H1 (cell line): Measurements from ENCODE around the gene IL1RAPL1. TPM values are rescaled to one million over a fixed set of nuclear protein-coding genes. Genes with fewer than 3 reads are reported as not detected.

ENCODE experiments used
- CTCF ChIA-PET: fragments of 300-600 bp; sonication (Branson Sonifier 250); formaldehyde crosslinking; loops from one replicate; lab custom pipeline; 2021; ENCODE audit not compliant: partially characterized antibody; lab: Charles Lee
- POLR2A ChIA-PET: fragments of 300-600 bp; sonication (Branson Sonifier 250); formaldehyde crosslinking; loops from one replicate; lab custom pipeline; 2021; ENCODE audit warnings: inconsistent platforms; ENCODE audit not compliant: partially characterized antibody; lab: Charles Lee
- DNase-seq, 2 experiments: peaks; one replicate each; pipeline versions ENCODE4 v3.0.0 to v3.0.0-alpha.2; 2010 to 2022; ENCODE audit warnings: low spot score in 2 of 2, low read depth in 1 of 2, mixed read lengths in 1 of 2
- FAIRE-seq: peaks from 2 replicates; lab custom pipeline; 2011; peaks lifted over from hg19 to GRCh38; lab: Jason Lieb, UNC
- H2AFZ ChIP-seq: 2 replicates; pipeline ENCODE4 v1.8.1; 2012; ENCODE audit warnings: low read length, inconsistent platforms
- H2AK5ac ChIP-seq: 2 replicates; pipeline ENCODE4 v1.6.1; 2013; ENCODE audit warnings: low read depth, low read length
- H2BK120ac ChIP-seq: replicated peaks from 2 replicates; pipeline ENCODE3; 2013; ENCODE audit warnings: low read depth, low read length, inconsistent platforms
- H2BK12ac ChIP-seq: 2 replicates; pipeline ENCODE4 v1.6.1; 2013; ENCODE audit warnings: low read depth, low read length
- H2BK15ac ChIP-seq: 2 replicates; pipeline ENCODE4 v1.6.1; 2013; ENCODE audit warnings: low read length
- H2BK20ac ChIP-seq: 2 replicates; pipeline ENCODE4 v1.6.1; 2013; ENCODE audit warnings: low read length
- H2BK5ac ChIP-seq: 2 replicates; pipeline ENCODE4 v1.6.1; 2013; ENCODE audit warnings: low read depth, low read length
- H3K14ac ChIP-seq: 2 replicates; pipeline ENCODE4 v1.6.1; 2013; ENCODE audit warnings: inconsistent platforms; ENCODE audit not compliant: insufficient read length
- H3K18ac ChIP-seq: 2 replicates; pipeline ENCODE4 v1.6.1; 2013; ENCODE audit warnings: low read length; ENCODE audit errors: extremely low read depth
- H3K23ac ChIP-seq: 2 replicates; pipeline ENCODE4 v1.6.1; 2013; ENCODE audit warnings: inconsistent platforms; ENCODE audit not compliant: insufficient read length
- H3K23me2 ChIP-seq: 2 replicates; pipeline ENCODE4 v1.6.1; 2013; ENCODE audit warnings: low read depth, low read length
- H3K27ac ChIP-seq: 2 replicates; pipeline ENCODE4 v1.6.1; 2011; ENCODE audit warnings: low read depth, low read length, inconsistent platforms
- H3K27me3 ChIP-seq, 4 experiments: replicated peaks in 1 of 4; 1 replicate in 1 of 4; 2 replicates in 3 of 4; pipeline versions ENCODE4 v1.6.1 to v1.8.1; 2011 to 2013; ENCODE audit warnings: low read length in 3 of 4, mild to moderate bottlenecking in 3 of 4, inconsistent platforms in 2 of 4, mixed read lengths in 2 of 4, moderate library complexity in 1 of 4; ENCODE audit not compliant: control insufficient read depth in 3 of 4, insufficient read depth in 3 of 4; ENCODE audit errors: extremely low read depth in 1 of 4
- H3K36me3 ChIP-seq, 4 experiments: 2 replicates each; pipeline versions ENCODE4 v1.6.1 to v1.8.1; 2011 to 2013; ENCODE audit warnings: mild to moderate bottlenecking in 4 of 4, low read length in 3 of 4, moderate library complexity in 2 of 4, control low read depth in 1 of 4, inconsistent platforms in 1 of 4; ENCODE audit not compliant: insufficient read depth in 4 of 4, control insufficient read depth in 2 of 4
- H3K4ac ChIP-seq: replicated peaks from 2 replicates; pipeline ENCODE3; 2013; ENCODE audit warnings: low read length, low read depth, mixed read lengths, inconsistent platforms; ENCODE audit not compliant: insufficient read length
- H3K4me1 ChIP-seq, 4 experiments: replicated peaks in 1 of 4; 1 replicate in 1 of 4; 2 replicates in 3 of 4; pipeline versions ENCODE4 v1.6.1 to v1.8.1; 2011 to 2013; ENCODE audit warnings: low read length in 3 of 4, inconsistent platforms in 2 of 4, mixed read lengths in 1 of 4; ENCODE audit not compliant: insufficient read depth in 4 of 4, control insufficient read depth in 3 of 4
- H3K4me2 ChIP-seq, 2 experiments: 2 replicates each; pipeline versions ENCODE4 v1.6.1 to v1.8.1; 2011 to 2013; ENCODE audit warnings: low read depth in 2 of 2, low read length in 2 of 2, control low read depth in 1 of 2, inconsistent platforms in 1 of 2, mild to moderate bottlenecking in 1 of 2; ENCODE audit not compliant: insufficient read depth in 1 of 2
- H3K4me3 ChIP-seq, 4 experiments: fragments of 200-600, 300-600 bp in 1 of 4; sonication (generic), shearing (Covaris generic), sonication (Bioruptor Twin) in 1 of 4; 2 replicates each; pipeline versions ENCODE4 v1.5.1 to v1.8.1; 2011 to 2016; ENCODE audit warnings: low read length in 4 of 4, low read depth in 3 of 4, control low read depth in 2 of 4, inconsistent platforms in 2 of 4, mild to moderate bottlenecking in 2 of 4, mixed read lengths in 1 of 4, moderate library complexity in 1 of 4; ENCODE audit not compliant: insufficient read depth in 2 of 4; ENCODE audit errors: extremely low read depth in 1 of 4
- H3K56ac ChIP-seq: replicated peaks from 2 replicates; pipeline ENCODE3; 2013; ENCODE audit warnings: low read depth, mild to moderate bottlenecking, mixed read lengths, low read length, inconsistent platforms; ENCODE audit not compliant: insufficient read length
- H3K79me1 ChIP-seq: 2 replicates; pipeline ENCODE4 v1.6.1; 2013; ENCODE audit warnings: low read depth, low read length, control low read depth
- H3K79me2 ChIP-seq, 2 experiments: 2 replicates each; pipeline versions ENCODE4 v1.6.1 to v1.8.1; 2012 to 2013; ENCODE audit warnings: low read length in 2 of 2, mild to moderate bottlenecking in 2 of 2, inconsistent platforms in 1 of 2; ENCODE audit not compliant: insufficient read depth in 2 of 2, control insufficient read depth in 1 of 2
- H3K9ac ChIP-seq, 4 experiments: replicated peaks in 1 of 4; 1 replicate in 1 of 4; 2 replicates in 3 of 4; pipeline versions ENCODE4 v1.6.1 to v1.8.1; 2011 to 2013; ENCODE audit warnings: low read depth in 3 of 4, low read length in 3 of 4, control low read depth in 2 of 4, mild to moderate bottlenecking in 2 of 4, moderate library complexity in 2 of 4, inconsistent platforms in 1 of 4; ENCODE audit errors: extremely low read depth in 1 of 4
- H3K9me3 ChIP-seq, 2 experiments: 2 replicates each; pipeline versions ENCODE4 v1.6.1 to v1.8.1; 2012 to 2013; ENCODE audit warnings: mild to moderate bottlenecking in 2 of 2, moderate library complexity in 2 of 2, control low read depth in 1 of 2, inconsistent platforms in 1 of 2, low read depth in 1 of 2, low read length in 1 of 2, mixed read lengths in 1 of 2; ENCODE audit not compliant: insufficient read depth in 2 of 2
- H4K20me1 ChIP-seq, 2 experiments: replicated peaks in 1 of 2; 2 replicates each; pipeline versions ENCODE3 to v1.8.1; 2011 to 2013; ENCODE audit warnings: inconsistent platforms in 2 of 2, low read length in 2 of 2, mild to moderate bottlenecking in 1 of 2; ENCODE audit not compliant: insufficient read depth in 2 of 2, control insufficient read depth in 1 of 2
- H4K5ac ChIP-seq: 2 replicates; pipeline ENCODE4 v1.6.1; 2013; ENCODE audit warnings: low read length, low read depth, mixed read lengths, inconsistent platforms; ENCODE audit not compliant: insufficient read length
- H4K8ac ChIP-seq: 2 replicates; pipeline ENCODE4 v1.8.0; 2013; ENCODE audit warnings: mild to moderate bottlenecking, moderate library complexity, low read length, inconsistent platforms; ENCODE audit not compliant: insufficient read depth; ENCODE audit errors: extremely low read depth
- H4K91ac ChIP-seq: replicated peaks from 2 replicates; pipeline ENCODE3; 2013; ENCODE audit warnings: low read length, mixed read lengths, inconsistent platforms; ENCODE audit not compliant: insufficient read length
- GABPA ChIP-seq: IDR thresholded peaks from 2 replicates; pipeline ENCODE4 v1.6.1; 2011; ENCODE audit warnings: mild to moderate bottlenecking, low read length, moderate library complexity, borderline replicate concordance; ENCODE audit not compliant: insufficient read depth
- RXRA ChIP-seq: IDR thresholded peaks from 2 replicates; pipeline ENCODE4 v1.6.1; 2011; ENCODE audit warnings: low read depth, mild to moderate bottlenecking, low read length, moderate library complexity; ENCODE audit not compliant: insufficient read depth
- TCF12 ChIP-seq: IDR thresholded peaks from 2 replicates; pipeline ENCODE4 v1.6.1; 2011; ENCODE audit warnings: low read depth, mild to moderate bottlenecking, low read length
- YY1 ChIP-seq: IDR thresholded peaks from 2 replicates; pipeline ENCODE4 v1.6.1; 2011; ENCODE audit warnings: low read depth, mild to moderate bottlenecking, low read length
- WGBS, 2 experiments: shearing (Covaris generic) in 1 of 2; methylation state at CpG; one replicate each; pipeline versions ENCODE4 v1.1.6 to v1.1.7; 2013 to 2015; ENCODE audit warnings: low lambda C conversion rate in 2 of 2, mixed read lengths in 2 of 2, inconsistent platforms in 1 of 2, low coverage in 1 of 2, missing lambda C conversion rate in 1 of 2; ENCODE audit not compliant: insufficient replicate concordance in 2 of 2, insufficient coverage in 1 of 2, insufficient read length in 1 of 2; ENCODE audit errors: extremely low coverage in 1 of 2, missing lambda C conversion rate in 1 of 2; 5-methylcytosine and 5-hydroxymethylcytosine counted together
- polyA plus RNA-seq, 7 experiments: library from polyadenylated mRNA; depleted of rRNA in 3 of 7; stranded (reverse) in 5 of 7; unstranded in 2 of 7; fragments of >200 nt in 5 of 7; fragments of 200-250 nt in 2 of 7; gene quantifications; 1 replicate in 5 of 7; 2 replicates in 1 of 7; 4 replicates in 1 of 7; pipeline versions ENCODE4 v1.2.1 to v1.2.3, GENCODE V29; 2011 to 2013; ENCODE audit warnings: missing spikeins in 2 of 7, mixed read lengths in 2 of 7
- total RNA-seq: library from RNA; stranded (reverse); fragmentation: NEBNext Ultra II Directional; extraction: Animal tissue kit (Norgen Biotek cat#: 25700); gene quantifications from 2 replicates; pipeline ENCODE4 v1.2.1, GENCODE V29; 2021

The IL1RAPL1 gene
- total and polyA plus RNA-seq, 2 of the 8 experiments (the other 6 are each of a cell fraction or from before 2014, with no cell fraction given), result 0.11 to 0.35 TPM

GRCh38 chrX:29560065-29560464, 972.8 kb downstream of the IL1RAPL1 start:
- Histone ChIP-seq H3K9me3 (0 out of 4 replicates have a peak, but pooled peaks cover 0 to 4% of the 10 kb centered on the region in 2 experiments), H4K91ac (no peak overlapping the region), H2BK12ac (no peak overlapping the region), H3K9ac (no peak overlapping the region), H2BK5ac (no peak overlapping the region), H3K56ac (no peak overlapping the region), H4K8ac (no peak overlapping the region), H3K18ac (no peak overlapping the region), H2BK120ac (no peak overlapping the region), H4K5ac (no peak overlapping the region), H3K4me1 (no peaks in the 10 kb centered on the region), H3K4ac (no peak overlapping the region), H3K27me3 (no peaks in the 10 kb centered on the region), H3K79me1 (no peaks in the 10 kb centered on the region), H2BK20ac (no peak overlapping the region), H2AFZ (no peak overlapping the region), H3K14ac (no peak overlapping the region), H2AK5ac (no peak overlapping the region), H4K20me1 (no peaks in the 10 kb centered on the region), H3K79me2 (no peaks in the 10 kb centered on the region), H3K27ac (no peak overlapping the region), H3K4me3 (no peak overlapping the region), H2BK15ac (no peak overlapping the region), H3K36me3 (no peaks in the 10 kb centered on the region), H3K23me2 (no peaks in the 10 kb centered on the region), H3K23ac (no peak overlapping the region), H3K4me2 (no peak overlapping the region)
- TF ChIP-seq GABPA, result no peak
- no peak for TF ChIP-seq RXRA
- no peak for TF ChIP-seq TCF12
- TF ChIP-seq YY1, result no peak
- 88% methylated on average over 1 of the region's 1 CpG; no CpG with 5 or more reads in 1 of the 2 experiments for WGBS, 2 experiments
- ChIA-PET POLR2A (no interaction called here), CTCF (no interaction called here)
- FAIRE-seq (no peak), DNase-seq (no peak)
